Esophagus squamous epithelium (tissue), 5 donors: ENCODE measurements around the gene NCOA1. TPM values are rescaled to one million over a fixed set of nuclear protein-coding genes. Genes with fewer than 3 reads are reported as not detected.
"Not testable (repeated sequence)": the region's sequence is repeated elsewhere in the genome, so short reads cannot be mapped to it uniquely, and the experiment has no call there.

Source experiments
- DNase-seq: peaks from one replicate; lab custom pipeline; 2025; lab: John Stamatoyannopoulos, UW
- H3K27ac ChIP-seq, 4 donors: fragments of 200-600 bp; sonication (generic); one replicate each; pipeline ENCODE4 v1.5.1; 2016 to 2019; ENCODE audit warnings: mild to moderate bottlenecking in 1 of 4
- H3K27me3 ChIP-seq, 4 donors: fragments of 200-600 bp; sonication (generic); 1 replicate in 3 of 4; 2 replicates in 1 of 4; pipeline versions ENCODE4 v1.5.1 to v1.6.0; 2017 to 2021; ENCODE audit warnings: antibody characterized with exemption in 1 of 4
- H3K36me3 ChIP-seq, 3 donors: fragments of 200-600 bp; sonication (generic); one replicate each; pipeline ENCODE4 v1.5.1; 2016 to 2019
- H3K4me1 ChIP-seq, 3 donors: fragments of 200-600 bp; sonication (generic); one replicate each; pipeline ENCODE4 v1.5.1; 2017 to 2019
- H3K4me3 ChIP-seq, 4 donors: fragments of 200-600 bp; sonication (generic); 1 replicate in 3 of 4; 2 replicates in 1 of 4; pipeline ENCODE4 v1.5.1; 2016 to 2019; ENCODE audit warnings: mild to moderate bottlenecking in 2 of 4, moderate library complexity in 1 of 4
- H3K9me3 ChIP-seq, 3 donors: fragments of 200-600 bp; sonication (generic); one replicate each; pipeline ENCODE4 v1.5.1; 2016 to 2019
- CTCF ChIP-seq, 6 experiments: fragments of 450-650 bp in 4 of 6; fragments of 200-600 bp in 2 of 6; sonication (generic) in 2 of 6; IDR thresholded peaks; one replicate each; pipeline ENCODE4 v1.5.1; 2016 to 2019; ENCODE audit warnings: antibody characterized with exemption in 6 of 6, mild to moderate bottlenecking in 4 of 6, moderate library complexity in 4 of 6
- POLR2A ChIP-seq, 4 donors: fragments of 450-650 bp; IDR thresholded peaks; one replicate each; pipeline ENCODE4 v1.6.1; 2017; ENCODE audit warnings: antibody characterized with exemption in 4 of 4, mild to moderate bottlenecking in 4 of 4, moderate library complexity in 3 of 4
- WGBS, 2 donors: methylation state at CpG; one replicate each; pipeline ENCODE4 v1.1.5; 2018; 5-methylcytosine and 5-hydroxymethylcytosine counted together
- intact Hi-C: fragments of 100-400 bp; cut with DNase I; formaldehyde crosslinking; loops from one replicate; pipeline ENCODE4 v1.15.0; 2022
- total RNA-seq, 4 donors: library from RNA; depleted of rRNA; stranded (reverse); fragments of >200 nt; gene quantifications; one replicate each; pipeline ENCODE4 v1.1.0, GENCODE V29; 2016
- donor health status: DM: yes; HTN: yes; CAD: no.

NCOA1 gene
- total RNA-seq, 4 donors from 2014 or later, result 21.3 to 45.4 (median 32.9) TPM

- intact Hi-C loops, result no loop called here
- DNase-seq, result no peak
- Histone ChIP-seq H3K36me3 (peaks cover 0 to 24% (median 0%) of the 10 kb centered on the region in 3 donors), H3K4me1 (no peaks in the 10 kb centered on the region), H3K27me3 (no peaks in the 10 kb centered on the region), H3K27ac (no peak overlapping the region), H3K4me3 (no peak overlapping the region), H3K9me3 (no peaks in the 10 kb centered on the region)
- WGBS, 2 donors, result 93 to 100% methylated on average over 1 of the region's 1 CpG
- TF ChIP-seq CTCF (IDR thresholded peaks at IDR 0.05) (no peak), POLR2A (IDR thresholded peaks at IDR 0.05) (no peak)
Measured at GRCh38 chr2:24671230-24671629, 180.2 kb downstream of the NCOA1 start.

- Histone ChIP-seq H3K4me1 (no peaks in the 10 kb centered on the region), H3K36me3 (peaks cover 0 to 24% (median 0%) of the 10 kb centered on the region in 3 donors), H3K27me3 (no peaks in the 10 kb centered on the region), H3K27ac (no peak overlapping the region), H3K9me3 (no peaks in the 10 kb centered on the region), H3K4me3 (no peak overlapping the region)
- TF ChIP-seq POLR2A (IDR thresholded peaks at IDR 0.05), result no peak
- TF ChIP-seq CTCF (IDR thresholded peaks at IDR 0.05), result no peak
- intact Hi-C loops, result no loop called here
- WGBS, 2 donors, result 79 to 81% methylated on average over 3 of the region's 3 CpGs
- no peak for DNase-seq
Measured at GRCh38 chr2:24672589-24672988, 181.5 kb downstream of the NCOA1 start.

GRCh38 chr2:24675338-24675737 is 184.3 kb downstream of the NCOA1 start:
- no peak overlapping the region for H3K4me3 ChIP-seq
- H3K9me3 ChIP-seq, result no peaks in the 10 kb centered on the region
- WGBS, 2 donors, result 69 to 75% methylated on average over 7 of the region's 7 CpGs
- no peaks in the 10 kb centered on the region for H3K27me3 ChIP-seq
- DNase-seq, result no peak
- no peaks in the 10 kb centered on the region for H3K4me1 ChIP-seq
- TF ChIP-seq POLR2A (IDR thresholded peaks at IDR 0.05) (no peak), CTCF (IDR thresholded peaks at IDR 0.05) (no peak)
- intact Hi-C loops, result no loop called here
- peaks cover 0 to 31% (median 0%) of the 10 kb centered on the region in 3 donors for H3K36me3 ChIP-seq
- no peak overlapping the region for H3K27ac ChIP-seq

- 94% methylated on average over 4 of the region's 4 CpGs for WGBS, 2 donors
- Histone ChIP-seq H3K36me3 (peaks cover 0 to 39% (median 0%) of the 10 kb centered on the region in 3 donors), H3K4me1 (no peaks in the 10 kb centered on the region), H3K27ac (no peak overlapping the region), H3K4me3 (no peak overlapping the region), H3K9me3 (no peaks in the 10 kb centered on the region), H3K27me3 (no peaks in the 10 kb centered on the region)
- intact Hi-C loops, result no loop called here
- TF ChIP-seq CTCF (IDR thresholded peaks at IDR 0.05), result no peak
- no peak for TF ChIP-seq POLR2A (IDR thresholded peaks at IDR 0.05)
- no peak for DNase-seq
Measured at GRCh38 chr2:24676493-24676892, 185.4 kb downstream of the NCOA1 start.

GRCh38 chr2:24678066-24678465 is 187.0 kb downstream of the NCOA1 start:
- DNase-seq, H3K4me3 ChIP-seq, H3K27me3 ChIP-seq, intact Hi-C loops, H3K4me1 ChIP-seq, H3K27ac ChIP-seq, H3K9me3 ChIP-seq: not testable (repeated sequence)
- peaks cover 0 to 49% (median 0%) of the 10 kb centered on the region in 3 donors for H3K36me3 ChIP-seq

- no peak for DNase-seq
- no peak overlapping the region for H3K27ac ChIP-seq
- no peaks in the 10 kb centered on the region for H3K9me3 ChIP-seq
- WGBS, 2 donors, result 94 to 96% methylated on average over 5 of the region's 5 CpGs
- H3K4me1 ChIP-seq, result no peaks in the 10 kb centered on the region
- TF ChIP-seq POLR2A (IDR thresholded peaks at IDR 0.05) (no peak), CTCF (IDR thresholded peaks at IDR 0.05) (no peak)
- H3K36me3 ChIP-seq, result peaks cover 0 to 55% (median 0%) of the 10 kb centered on the region in 3 donors
- no peaks in the 10 kb centered on the region for H3K27me3 ChIP-seq
- intact Hi-C loops, result no loop called here
- no peak overlapping the region for H3K4me3 ChIP-seq
Measured at GRCh38 chr2:24680196-24680595, 189.1 kb downstream of the NCOA1 start.
